Psoas muscle (tissue), 8 donors: ENCODE measurements around the gene ART3. TPM values are rescaled to one million over a fixed set of nuclear protein-coding genes. Genes with fewer than 3 reads are reported as not detected.
A peak's percentile ranks its signal among the peaks of the same experiment; 100 is the strongest.

Experiments
- ATAC-seq, 4 donors: fragments of 200-7000 bp; cut with Tn5 transposase; one replicate each; pipeline ENCODE4 v1.9.1; 2020; ENCODE audit warnings: moderate library complexity in 3 of 4, mild to moderate bottlenecking in 2 of 4
- DNase-seq, 2 donors: peaks; one replicate each; pipeline ENCODE4 v3.0.0-alpha.2; 2020
- H3K27ac ChIP-seq: fragments of 200-600 bp; one replicate; pipeline ENCODE4 v1.8.0; 2022
- H3K27me3 ChIP-seq, 3 donors: fragments of 200-600 bp in 1 of 3; one replicate each; pipeline versions ENCODE4 v1.6.1 to v1.8.0; 2013 to 2022; ENCODE audit warnings: low read length in 2 of 3, mild to moderate bottlenecking in 2 of 3, moderate library complexity in 1 of 3; ENCODE audit not compliant: insufficient read depth in 3 of 3
- H3K36me3 ChIP-seq, 2 donors: fragments of 200-600 bp in 1 of 2; one replicate each; pipeline versions ENCODE4 v1.6.1 to v1.8.0; 2013 to 2022; ENCODE audit warnings: low read depth in 1 of 2, mild to moderate bottlenecking in 1 of 2, moderate library complexity in 1 of 2; ENCODE audit not compliant: insufficient read depth in 1 of 2
- H3K4me1 ChIP-seq: fragments of 200-600 bp; one replicate; pipeline ENCODE4 v1.8.0; 2022
- H3K4me3 ChIP-seq: fragments of 200-600 bp; one replicate; pipeline ENCODE4 v1.8.0; 2022; ENCODE audit warnings: mild to moderate bottlenecking
- H3K9me3 ChIP-seq: fragments of 200-600 bp; one replicate; pipeline ENCODE4 v1.8.0; 2022
- WGBS, 3 donors: extraction: QIAGEN DNeasy Blood & Tissue Kit; methylation state at CpG; one replicate each; pipeline versions ENCODE4 v1.1.6 to v1.1.7; 2013; 5-methylcytosine and 5-hydroxymethylcytosine counted together
- intact Hi-C, 2 donors: fragments of 100-400 bp; cut with DNase I; formaldehyde crosslinking; loops; one replicate each; pipeline versions ENCODE4 v1.11.0 to v1.14.2; 2022
- polyA plus RNA-seq, 3 donors: library from polyadenylated mRNA; stranded (reverse); fragments of 200-250 nt; gene quantifications; one replicate each; pipeline ENCODE4 v1.2.3, GENCODE V29; 2013
- total RNA-seq, 4 donors: library from RNA; stranded (reverse); fragmentation: NEBNext Ultra II Directional in 2 of 4; extraction: Animal tissue kit (Norgen Biotek cat#: 25700) in 2 of 4; gene quantifications; one replicate each; pipeline versions ENCODE4 v1.2.1 to v1.2.4, GENCODE V29; 2021 to 2023
- TF ChIP-seq, protein P1 (sequence below): fragments of 200-600 bp; IDR thresholded peaks from one replicate; pipeline ENCODE4 v1.8.0; 2022; ENCODE audit warnings: antibody characterized with exemption
- donor health status: healthy with polysubstance abuse.
- donor health status: DM: no; HTN: no; CAD: no; lungs with moderate emphysema.
- donor health status: Bipolar disorder and iron deficiency.
- donor health status: healthy.
- donor health status: DM: yes; HTN: yes; CAD: no.
- donor health status: DM: no; HTN: no; CAD: no.
- donor health status: DM: no; HTN: no; CAD: no.
- donor health status: DM: yes; HTN: yes; CAD: no.

ART3 gene
- total and polyA plus RNA-seq, 7 donors = 33.1 to 218 (median 133) TPM

DNA sequence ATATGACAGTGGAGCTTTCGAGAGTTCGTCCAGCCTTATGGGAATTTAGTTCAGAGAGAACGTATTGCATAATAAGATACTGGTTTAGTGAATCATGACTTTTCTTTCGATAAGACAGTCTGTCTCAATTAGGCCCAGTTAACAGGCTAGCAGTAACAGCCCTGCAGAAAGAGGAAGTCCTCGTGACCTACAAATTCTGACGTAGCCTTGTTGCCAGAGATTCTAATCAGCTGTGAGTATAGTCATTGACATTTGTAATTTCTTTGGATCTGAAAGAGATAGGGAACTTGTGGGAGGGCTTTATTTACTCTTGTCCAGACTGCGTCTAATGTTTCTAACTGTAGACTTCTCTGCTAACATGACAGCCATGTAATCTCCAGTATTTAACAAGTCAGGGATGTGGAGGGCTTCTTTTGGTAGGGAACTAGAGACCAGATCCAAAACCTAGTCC lies 15.8 kb downstream of the ART3 start:
- H3K9me3 ChIP-seq = no peaks in the 10 kb centered on the region
- H3K36me3 ChIP-seq = no peaks in the 10 kb centered on the region
- DNase-seq = no peak
- H3K4me1 ChIP-seq = peaks cover 80% of the 10 kb centered on the region
- peak overlapping the region; percentile 17 for H3K4me3 ChIP-seq
- peak; percentile 71 to 85 (median 78) for ATAC-seq
- WGBS, 3 donors = 19 to 33% (median 25%) methylated on average over 7 of the region's 7 CpGs
- peak overlapping the region; percentile 86 for H3K27ac ChIP-seq
- intact Hi-C loops = no loop called here
- no peaks in the 10 kb centered on the region for H3K27me3 ChIP-seq
- TF ChIP-seq, protein P1, sequence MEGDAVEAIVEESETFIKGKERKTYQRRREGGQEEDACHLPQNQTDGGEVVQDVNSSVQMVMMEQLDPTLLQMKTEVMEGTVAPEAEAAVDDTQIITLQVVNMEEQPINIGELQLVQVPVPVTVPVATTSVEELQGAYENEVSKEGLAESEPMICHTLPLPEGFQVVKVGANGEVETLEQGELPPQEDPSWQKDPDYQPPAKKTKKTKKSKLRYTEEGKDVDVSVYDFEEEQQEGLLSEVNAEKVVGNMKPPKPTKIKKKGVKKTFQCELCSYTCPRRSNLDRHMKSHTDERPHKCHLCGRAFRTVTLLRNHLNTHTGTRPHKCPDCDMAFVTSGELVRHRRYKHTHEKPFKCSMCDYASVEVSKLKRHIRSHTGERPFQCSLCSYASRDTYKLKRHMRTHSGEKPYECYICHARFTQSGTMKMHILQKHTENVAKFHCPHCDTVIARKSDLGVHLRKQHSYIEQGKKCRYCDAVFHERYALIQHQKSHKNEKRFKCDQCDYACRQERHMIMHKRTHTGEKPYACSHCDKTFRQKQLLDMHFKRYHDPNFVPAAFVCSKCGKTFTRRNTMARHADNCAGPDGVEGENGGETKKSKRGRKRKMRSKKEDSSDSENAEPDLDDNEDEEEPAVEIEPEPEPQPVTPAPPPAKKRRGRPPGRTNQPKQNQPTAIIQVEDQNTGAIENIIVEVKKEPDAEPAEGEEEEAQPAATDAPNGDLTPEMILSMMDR = no peak

DNA sequence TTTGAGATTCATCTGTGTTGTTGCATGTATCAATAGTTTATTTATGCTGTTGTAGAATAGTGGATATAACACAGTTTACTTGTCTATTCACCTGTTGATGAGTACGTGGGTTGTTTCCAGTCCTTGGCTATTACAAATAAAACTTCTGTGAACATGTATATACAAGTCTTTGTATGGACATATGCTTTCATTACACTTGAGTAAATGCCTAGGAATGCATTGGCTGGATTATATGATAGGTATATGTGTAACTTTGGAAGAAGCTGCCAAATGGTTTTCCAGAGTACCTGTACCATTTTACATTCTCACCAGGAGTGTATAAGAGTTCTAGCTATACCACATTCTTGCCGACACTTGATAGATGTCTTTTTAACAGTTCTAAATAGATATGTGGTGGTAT lies 16.5 kb downstream of the ART3 start:
- Histone ChIP-seq H3K36me3 (no peaks in the 10 kb centered on the region), H3K4me3 (peak overlapping the region; percentile 17), H3K27ac (peak overlapping the region; percentile 86), H3K27me3 (no peaks in the 10 kb centered on the region), H3K9me3 (no peaks in the 10 kb centered on the region), H3K4me1 (peaks cover 79% of the 10 kb centered on the region)
- TF ChIP-seq, protein P1 = no peak
- DNase-seq = no peak
- no peak for ATAC-seq
- intact Hi-C loops = no loop called here
- WGBS, 3 donors = 45 to 71% (median 58%) methylated on average over 2 of the region's 2 CpGs

DNA sequence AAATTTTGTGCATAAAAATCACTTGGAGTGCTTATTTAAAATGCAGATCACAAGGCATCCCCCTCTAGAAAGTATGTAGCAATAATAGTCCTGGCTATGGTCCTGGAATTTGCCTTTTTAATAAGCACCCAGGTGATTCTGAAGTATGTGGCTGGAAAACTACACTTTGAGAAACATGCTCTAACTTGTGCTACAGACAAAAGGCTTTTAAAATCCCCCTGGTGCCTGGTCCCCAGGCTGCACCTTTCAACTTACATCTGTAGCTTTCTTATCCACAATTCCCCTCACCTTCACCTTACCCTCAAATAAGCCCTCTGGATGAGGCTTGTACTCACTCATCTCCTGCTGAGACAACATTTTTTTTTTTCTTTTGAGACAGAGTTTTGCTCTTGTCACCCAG lies 21.1 kb downstream of the ART3 start:
- Histone ChIP-seq H3K36me3 (peaks cover 0 to 33% of the 10 kb centered on the region in 2 donors), H3K9me3 (no peaks in the 10 kb centered on the region), H3K4me1 (peaks cover 40% of the 10 kb centered on the region), H3K27me3 (no peaks in the 10 kb centered on the region), H3K27ac (no peak overlapping the region), H3K4me3 (no peak overlapping the region)
- DNase-seq = no peak
- no peak for ATAC-seq
- TF ChIP-seq, protein P1 = no peak
- intact Hi-C loops = no loop called here

DNA sequence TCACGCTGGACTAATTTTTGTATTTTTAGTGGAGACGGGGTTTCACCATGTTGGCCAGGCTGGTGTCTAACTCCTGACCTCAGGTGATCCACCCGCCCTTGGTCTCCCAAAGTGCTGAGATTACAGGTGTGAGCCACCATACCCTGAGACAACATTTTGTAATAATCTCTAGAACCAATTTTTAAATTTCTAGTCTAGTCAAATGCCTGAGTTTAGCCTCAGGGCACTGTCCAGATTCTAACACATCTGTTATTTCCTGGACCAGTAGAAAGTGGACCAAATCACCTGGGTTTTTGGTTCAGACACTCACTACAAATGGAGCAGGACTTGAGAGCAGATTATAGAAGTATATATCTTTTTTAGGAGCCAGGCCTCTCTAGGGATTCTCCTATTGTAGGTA lies 21.6 kb downstream of the ART3 start:
- no peak for ATAC-seq
- H3K9me3 ChIP-seq = no peaks in the 10 kb centered on the region

More for the DNA sequence above, 21.6 kb downstream of the ART3 start:
- DNase-seq = no peak
- intact Hi-C loops = no loop called here
- Histone ChIP-seq H3K36me3 (peaks cover 0 to 38% of the 10 kb centered on the region in 2 donors), H3K27me3 (no peaks in the 10 kb centered on the region), H3K4me1 (peaks cover 35% of the 10 kb centered on the region), H3K4me3 (no peak overlapping the region), H3K27ac (no peak overlapping the region)
- TF ChIP-seq, protein P1 = no peak
- 95 to 98% (median 96%) methylated on average over 3 of the region's 3 CpGs for WGBS, 3 donors
